ENCODE measurements around the gene IGF2R.
"Not testable (repeated sequence)": the region's sequence is repeated elsewhere in the genome, so short reads cannot be mapped to it uniquely, and the experiment has no call there.

- TF ChIP-seq CTCF (IDR thresholded peaks at IDR 0.05 in 4 of 5, conservative IDR thresholded peaks at IDR 0.05 in 1 of 5); POLR2A (IDR thresholded peaks at IDR 0.05): not testable (repeated sequence)
Measured at GRCh38 chr6:160092176-160092575, 123.3 kb downstream of the IGF2R start.

Measured in gastrocnemius medialis (tissue), 4 donors.